ENCODE measurements around the gene PALM. TPM values are rescaled to one million over a fixed set of nuclear protein-coding genes. Genes with fewer than 3 reads are reported as not detected.

The PALM gene
- total and polyA plus RNA-seq, 9 of the 15 experiments (the other 6 are each of a cell fraction or from before 2014, with no cell fraction given) = 0.04 to 6.6 (median 1.7) TPM

DNA sequence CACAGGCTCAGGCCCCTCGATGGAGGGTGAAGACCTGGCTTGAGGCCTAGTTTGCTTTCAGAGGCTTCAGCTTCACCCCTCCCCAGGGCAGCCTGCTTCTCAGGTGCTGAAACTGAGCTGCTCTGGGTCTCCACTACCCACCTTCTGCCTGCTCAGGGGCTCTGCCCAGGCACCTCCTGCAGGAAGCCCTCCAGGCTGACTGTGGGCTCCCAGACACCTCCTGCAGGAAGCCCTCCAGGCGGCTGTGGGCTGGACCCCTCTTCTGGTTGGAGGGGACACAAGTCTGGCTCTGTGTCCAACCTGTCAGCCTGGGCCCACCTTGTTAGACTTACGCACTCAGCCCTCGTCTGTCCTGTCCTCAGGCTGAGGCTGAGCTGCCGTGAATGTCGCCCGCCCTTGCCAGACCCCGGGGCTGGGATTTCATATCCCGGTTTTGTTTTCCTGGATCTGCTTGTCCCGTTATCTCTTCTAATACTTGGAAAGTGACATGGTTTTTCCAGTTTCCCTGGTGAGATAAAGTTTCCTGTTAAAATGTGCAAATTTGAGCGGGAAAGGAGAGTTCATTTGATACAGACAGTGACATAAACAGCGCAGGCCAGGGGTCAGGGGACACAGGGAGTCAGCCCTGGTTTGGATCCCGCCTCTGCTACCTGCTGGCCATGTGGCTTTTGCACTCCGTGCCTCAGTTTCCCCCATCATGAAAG is 21.4 kb downstream of the PALM start (continued):
- TF ChIP-seq, protein P1, sequence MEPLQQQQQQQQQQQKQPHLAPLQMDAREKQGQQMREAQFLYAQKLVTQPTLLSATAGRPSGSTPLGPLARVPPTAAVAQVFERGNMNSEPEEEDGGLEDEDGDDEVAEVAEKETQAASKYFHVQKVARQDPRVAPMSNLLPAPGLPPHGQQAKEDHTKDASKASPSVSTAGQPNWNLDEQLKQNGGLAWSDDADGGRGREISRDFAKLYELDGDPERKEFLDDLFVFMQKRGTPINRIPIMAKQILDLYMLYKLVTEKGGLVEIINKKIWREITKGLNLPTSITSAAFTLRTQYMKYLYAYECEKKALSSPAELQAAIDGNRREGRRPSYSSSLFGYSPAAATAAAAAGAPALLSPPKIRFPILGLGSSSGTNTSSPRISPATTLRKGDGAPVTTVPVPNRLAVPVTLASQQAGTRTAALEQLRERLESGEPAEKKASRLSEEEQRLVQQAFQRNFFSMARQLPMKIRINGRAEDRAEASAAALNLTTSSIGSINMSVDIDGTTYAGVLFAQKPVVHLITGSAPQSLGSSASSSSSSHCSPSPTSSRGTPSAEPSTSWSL (CRISPR knock-in tag; IDR thresholded peaks at IDR 0.05; ENCODE audit: borderline replicate concordance) = no peak
- peak; percentile 94 for TF ChIP-seq ZFP36 (IDR thresholded peaks at IDR 0.05; ENCODE audit: low read depth, low read length, partially characterized antibody)
- no peak for TF ChIP-seq NFIC (IDR thresholded peaks at IDR 0.05)
- TF ChIP-seq, protein P2, sequence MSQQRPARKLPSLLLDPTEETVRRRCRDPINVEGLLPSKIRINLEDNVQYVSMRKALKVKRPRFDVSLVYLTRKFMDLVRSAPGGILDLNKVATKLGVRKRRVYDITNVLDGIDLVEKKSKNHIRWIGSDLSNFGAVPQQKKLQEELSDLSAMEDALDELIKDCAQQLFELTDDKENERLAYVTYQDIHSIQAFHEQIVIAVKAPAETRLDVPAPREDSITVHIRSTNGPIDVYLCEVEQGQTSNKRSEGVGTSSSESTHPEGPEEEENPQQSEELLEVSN (IDR thresholded peaks at IDR 0.05; ENCODE audit: borderline replicate concordance in 1 of 2, extremely low read depth in 1 of 2, insufficient read depth in 1 of 2, insufficient read length in 1 of 2, low read depth in 1 of 2, low read length in 1 of 2, poor library complexity in 1 of 2, severe bottlenecking in 1 of 2) = peak in 1 of 2 experiments; percentile 32
- no peak for TF ChIP-seq CBFB (CRISPR knock-in tag; IDR thresholded peaks at IDR 0.05)
- no peak for TF ChIP-seq ETV1 (tag; conservative IDR thresholded peaks at IDR 0.05; ENCODE audit: low read depth)
- TF ChIP-seq, protein P3, sequence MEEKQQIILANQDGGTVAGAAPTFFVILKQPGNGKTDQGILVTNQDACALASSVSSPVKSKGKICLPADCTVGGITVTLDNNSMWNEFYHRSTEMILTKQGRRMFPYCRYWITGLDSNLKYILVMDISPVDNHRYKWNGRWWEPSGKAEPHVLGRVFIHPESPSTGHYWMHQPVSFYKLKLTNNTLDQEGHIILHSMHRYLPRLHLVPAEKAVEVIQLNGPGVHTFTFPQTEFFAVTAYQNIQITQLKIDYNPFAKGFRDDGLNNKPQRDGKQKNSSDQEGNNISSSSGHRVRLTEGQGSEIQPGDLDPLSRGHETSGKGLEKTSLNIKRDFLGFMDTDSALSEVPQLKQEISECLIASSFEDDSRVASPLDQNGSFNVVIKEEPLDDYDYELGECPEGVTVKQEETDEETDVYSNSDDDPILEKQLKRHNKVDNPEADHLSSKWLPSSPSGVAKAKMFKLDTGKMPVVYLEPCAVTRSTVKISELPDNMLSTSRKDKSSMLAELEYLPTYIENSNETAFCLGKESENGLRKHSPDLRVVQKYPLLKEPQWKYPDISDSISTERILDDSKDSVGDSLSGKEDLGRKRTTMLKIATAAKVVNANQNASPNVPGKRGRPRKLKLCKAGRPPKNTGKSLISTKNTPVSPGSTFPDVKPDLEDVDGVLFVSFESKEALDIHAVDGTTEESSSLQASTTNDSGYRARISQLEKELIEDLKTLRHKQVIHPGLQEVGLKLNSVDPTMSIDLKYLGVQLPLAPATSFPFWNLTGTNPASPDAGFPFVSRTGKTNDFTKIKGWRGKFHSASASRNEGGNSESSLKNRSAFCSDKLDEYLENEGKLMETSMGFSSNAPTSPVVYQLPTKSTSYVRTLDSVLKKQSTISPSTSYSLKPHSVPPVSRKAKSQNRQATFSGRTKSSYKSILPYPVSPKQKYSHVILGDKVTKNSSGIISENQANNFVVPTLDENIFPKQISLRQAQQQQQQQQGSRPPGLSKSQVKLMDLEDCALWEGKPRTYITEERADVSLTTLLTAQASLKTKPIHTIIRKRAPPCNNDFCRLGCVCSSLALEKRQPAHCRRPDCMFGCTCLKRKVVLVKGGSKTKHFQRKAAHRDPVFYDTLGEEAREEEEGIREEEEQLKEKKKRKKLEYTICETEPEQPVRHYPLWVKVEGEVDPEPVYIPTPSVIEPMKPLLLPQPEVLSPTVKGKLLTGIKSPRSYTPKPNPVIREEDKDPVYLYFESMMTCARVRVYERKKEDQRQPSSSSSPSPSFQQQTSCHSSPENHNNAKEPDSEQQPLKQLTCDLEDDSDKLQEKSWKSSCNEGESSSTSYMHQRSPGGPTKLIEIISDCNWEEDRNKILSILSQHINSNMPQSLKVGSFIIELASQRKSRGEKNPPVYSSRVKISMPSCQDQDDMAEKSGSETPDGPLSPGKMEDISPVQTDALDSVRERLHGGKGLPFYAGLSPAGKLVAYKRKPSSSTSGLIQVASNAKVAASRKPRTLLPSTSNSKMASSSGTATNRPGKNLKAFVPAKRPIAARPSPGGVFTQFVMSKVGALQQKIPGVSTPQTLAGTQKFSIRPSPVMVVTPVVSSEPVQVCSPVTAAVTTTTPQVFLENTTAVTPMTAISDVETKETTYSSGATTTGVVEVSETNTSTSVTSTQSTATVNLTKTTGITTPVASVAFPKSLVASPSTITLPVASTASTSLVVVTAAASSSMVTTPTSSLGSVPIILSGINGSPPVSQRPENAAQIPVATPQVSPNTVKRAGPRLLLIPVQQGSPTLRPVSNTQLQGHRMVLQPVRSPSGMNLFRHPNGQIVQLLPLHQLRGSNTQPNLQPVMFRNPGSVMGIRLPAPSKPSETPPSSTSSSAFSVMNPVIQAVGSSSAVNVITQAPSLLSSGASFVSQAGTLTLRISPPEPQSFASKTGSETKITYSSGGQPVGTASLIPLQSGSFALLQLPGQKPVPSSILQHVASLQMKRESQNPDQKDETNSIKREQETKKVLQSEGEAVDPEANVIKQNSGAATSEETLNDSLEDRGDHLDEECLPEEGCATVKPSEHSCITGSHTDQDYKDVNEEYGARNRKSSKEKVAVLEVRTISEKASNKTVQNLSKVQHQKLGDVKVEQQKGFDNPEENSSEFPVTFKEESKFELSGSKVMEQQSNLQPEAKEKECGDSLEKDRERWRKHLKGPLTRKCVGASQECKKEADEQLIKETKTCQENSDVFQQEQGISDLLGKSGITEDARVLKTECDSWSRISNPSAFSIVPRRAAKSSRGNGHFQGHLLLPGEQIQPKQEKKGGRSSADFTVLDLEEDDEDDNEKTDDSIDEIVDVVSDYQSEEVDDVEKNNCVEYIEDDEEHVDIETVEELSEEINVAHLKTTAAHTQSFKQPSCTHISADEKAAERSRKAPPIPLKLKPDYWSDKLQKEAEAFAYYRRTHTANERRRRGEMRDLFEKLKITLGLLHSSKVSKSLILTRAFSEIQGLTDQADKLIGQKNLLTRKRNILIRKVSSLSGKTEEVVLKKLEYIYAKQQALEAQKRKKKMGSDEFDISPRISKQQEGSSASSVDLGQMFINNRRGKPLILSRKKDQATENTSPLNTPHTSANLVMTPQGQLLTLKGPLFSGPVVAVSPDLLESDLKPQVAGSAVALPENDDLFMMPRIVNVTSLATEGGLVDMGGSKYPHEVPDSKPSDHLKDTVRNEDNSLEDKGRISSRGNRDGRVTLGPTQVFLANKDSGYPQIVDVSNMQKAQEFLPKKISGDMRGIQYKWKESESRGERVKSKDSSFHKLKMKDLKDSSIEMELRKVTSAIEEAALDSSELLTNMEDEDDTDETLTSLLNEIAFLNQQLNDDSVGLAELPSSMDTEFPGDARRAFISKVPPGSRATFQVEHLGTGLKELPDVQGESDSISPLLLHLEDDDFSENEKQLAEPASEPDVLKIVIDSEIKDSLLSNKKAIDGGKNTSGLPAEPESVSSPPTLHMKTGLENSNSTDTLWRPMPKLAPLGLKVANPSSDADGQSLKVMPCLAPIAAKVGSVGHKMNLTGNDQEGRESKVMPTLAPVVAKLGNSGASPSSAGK (IDR thresholded peaks at IDR 0.05) = no peak
- no peak for TF ChIP-seq BRF1 (IDR thresholded peaks at IDR 0.05; ENCODE audit: borderline replicate concordance, extremely low read depth, insufficient read length)
- no peak for TF ChIP-seq ZNF408 (CRISPR knock-in tag; IDR thresholded peaks at IDR 0.05; ENCODE audit: low read depth)
- no peak for TF ChIP-seq GATAD2A (IDR thresholded peaks at IDR 0.05)

All from K562 (cell line).